Lung (tissue), 13 donors: Measurements from ENCODE around the gene ERFL. TPM values are rescaled to one million over a fixed set of nuclear protein-coding genes. Genes with fewer than 3 reads are reported as not detected.

ENCODE experiments used
- ATAC-seq: fragments of 200-7000 bp; cut with Tn5 transposase; one replicate; pipeline ENCODE4 v1.9.1; 2020; ENCODE audit warnings: moderate number of reproducible peaks; ENCODE audit not compliant: insufficient read depth, low FRiP score
- DNase-seq, 3 donors: peaks; one replicate each; pipeline ENCODE4 v3.0.0-alpha.2; 2013 to 2017
- H3K27ac ChIP-seq, 2 donors: one replicate each; pipeline ENCODE4 v1.5.1; 2013; ENCODE audit warnings: mild to moderate bottlenecking in 2 of 2, moderate library complexity in 2 of 2, control low read depth in 1 of 2, inconsistent platforms in 1 of 2, low read depth in 1 of 2, low read length in 1 of 2
- H3K27me3 ChIP-seq, 3 donors: one replicate each; pipeline ENCODE4 v1.5.1; 2013; ENCODE audit warnings: low read length in 2 of 3; ENCODE audit not compliant: control insufficient read depth in 3 of 3, insufficient read depth in 3 of 3
- H3K36me3 ChIP-seq, 4 donors: one replicate each; pipeline ENCODE4 v1.5.1; 2013; ENCODE audit warnings: low read length in 4 of 4, mild to moderate bottlenecking in 1 of 4, moderate library complexity in 1 of 4; ENCODE audit not compliant: control insufficient read depth in 4 of 4, insufficient read depth in 4 of 4
- H3K4me1 ChIP-seq, 5 donors: one replicate each; pipeline ENCODE4 v1.5.1; 2013; ENCODE audit warnings: low read length in 5 of 5, mild to moderate bottlenecking in 2 of 5, moderate library complexity in 1 of 5; ENCODE audit not compliant: control insufficient read depth in 5 of 5, insufficient read depth in 5 of 5
- H3K4me3 ChIP-seq: one replicate; pipeline ENCODE4 v1.5.1; 2013; ENCODE audit warnings: mild to moderate bottlenecking, control low read depth, moderate library complexity
- H3K9ac ChIP-seq, 2 donors: one replicate each; pipeline ENCODE4 v1.5.1; 2013; ENCODE audit warnings: low read length in 2 of 2, control low read depth in 1 of 2; ENCODE audit not compliant: insufficient read depth in 1 of 2
- H3K9me3 ChIP-seq, 4 donors: one replicate each; pipeline ENCODE4 v1.5.1; 2013; ENCODE audit warnings: low read length in 3 of 4, mild to moderate bottlenecking in 1 of 4, moderate library complexity in 1 of 4; ENCODE audit not compliant: control insufficient read depth in 4 of 4, insufficient read depth in 3 of 4
- CTCF ChIP-seq: IDR thresholded peaks from 2 replicates; pipeline ENCODE4 v1.5.1; 2012; ENCODE audit warnings: mild to moderate bottlenecking; ENCODE audit errors: control extremely low read depth, extremely low read depth
- WGBS, 2 donors: extraction: QIAGEN DNeasy Blood & Tissue Kit; methylation state at CpG; one replicate each; pipeline ENCODE4 v1.1.7; 2013; 5-methylcytosine and 5-hydroxymethylcytosine counted together
- polyA plus RNA-seq, 2 donors: library from polyadenylated mRNA; stranded (reverse); fragments of 200-250 nt; gene quantifications; one replicate each; pipeline ENCODE4 v1.2.1, GENCODE V29; 2013
- small RNA-seq: library from RNA; depleted of rRNA; stranded (forward); fragments of <200 nt; gene quantifications from one replicate; pipeline ENCODE3, GENCODE V24; 2014; ENCODE audit warnings: low replicate concordance
- total RNA-seq, 2 donors: library from RNA; depleted of rRNA in 1 of 2; stranded (reverse); fragments of >200 nt in 1 of 2; gene quantifications; one replicate each; pipeline ENCODE4 v1.2.1, GENCODE V29; 2014 to 2021
- donor health status: control.
- donor health status: control.
- donor health status: Bipolar disorder and iron deficiency.
- donor health status: healthy.
- donor health status: DM: yes; HTN: yes; CAD: no.

Gene ERFL
- total and polyA plus RNA-seq, 4 donors, result 0.16 to 0.67 (median 0.37) TPM; not detected in 1

GRCh38 chr19:41859213-41859617 lies 69.0 kb downstream of the ERFL start:
- H3K27me3 ChIP-seq, result no peaks in the 10 kb centered on the region
- WGBS, 2 donors, result 4 to 6% methylated on average over 8 of the region's 8 CpGs
- H3K4me1 ChIP-seq, result peaks cover 8 to 20% (median 12%) of the 10 kb centered on the region in 5 donors
- peaks cover 8 to 28% (median 23%) of the 10 kb centered on the region in 4 donors for H3K36me3 ChIP-seq
- H3K27ac ChIP-seq, result peak overlapping the region; percentile 71 to 82
- H3K4me3 ChIP-seq, result no peak overlapping the region
- DNase-seq, result no peak
- ATAC-seq, result no peak
- TF ChIP-seq CTCF, result no peak
- no peaks in the 10 kb centered on the region for H3K9me3 ChIP-seq
- H3K9ac ChIP-seq, result peak overlapping the region in 1 of 2 donors; percentile 38

Small RNA genes lying within 50 kb of the gene (small RNA-seq; reads per million reads assigned to genes)
- not detected for gene MIR6797

Other genes starting within 250 kb of the ERFL start
- gene CEACAM7, start 240.2 kb downstream of the ERFL start, total RNA-seq, result under 1 TPM; 0.11 to 0.37 TPM
- gene CEACAM7, start 240.2 kb downstream of the ERFL start, polyA plus RNA-seq, result under 1 TPM; 0.15 to 0.41 TPM
- gene CEACAM5, start 219.8 kb downstream of the ERFL start, total RNA-seq, result 10 to 100 TPM in 1 of 2 donors, under 1 TPM in 1; 0.11 to 37.9 TPM
- 1 to 10 TPM; 5.6 to 6.7 TPM for gene CEACAM5, start 219.8 kb downstream of the ERFL start, polyA plus RNA-seq
- 100 to 1,000 TPM in 1 of 2 donors, 1 to 10 TPM in 1; 5.2 to 280 TPM for gene CEACAM6, start 172.9 kb downstream of the ERFL start, total RNA-seq
- 100 to 1,000 TPM; 101 to 185 TPM for gene CEACAM6, start 172.9 kb downstream of the ERFL start, polyA plus RNA-seq
- 1 to 10 TPM; 3.1 to 4.3 TPM for gene CEACAM3, start 131.9 kb downstream of the ERFL start, total RNA-seq
- gene CEACAM3, start 131.9 kb downstream of the ERFL start, polyA plus RNA-seq, result 10 to 100 TPM in 1 of 2 donors, 1 to 10 TPM in 1; 1.2 to 21.9 TPM
- gene LYPD4, start 83.8 kb downstream of the ERFL start, total RNA-seq, result not detected
- gene LYPD4, start 83.8 kb downstream of the ERFL start, polyA plus RNA-seq, result not detected
- not detected for gene DMRTC2, start 83.4 kb downstream of the ERFL start, total RNA-seq
- gene DMRTC2, start 83.4 kb downstream of the ERFL start, polyA plus RNA-seq, result under 1 TPM in 1 of 2 donors, not detected in 1; 0.03 TPM
- 1,000 to 10,000 TPM; 1,039 to 1,726 TPM for gene RPS19, start 68.2 kb downstream of the ERFL start, total RNA-seq
- 1,000 to 10,000 TPM; 1,953 to 4,419 TPM for gene RPS19, start 68.2 kb downstream of the ERFL start, polyA plus RNA-seq
- 10 to 100 TPM in 1 of 2 donors, 1 to 10 TPM in 1; 2.6 to 14.8 TPM for gene CD79A, start 51.2 kb downstream of the ERFL start, total RNA-seq
- 1 to 10 TPM; 1.4 to 9.2 TPM for gene CD79A, start 51.2 kb downstream of the ERFL start, polyA plus RNA-seq
- 100 to 1,000 TPM in 1 of 2 donors, 10 to 100 TPM in 1; 55.4 to 231 TPM for gene ARHGEF1, start 45.3 kb downstream of the ERFL start, total RNA-seq
- gene ARHGEF1, start 45.3 kb downstream of the ERFL start, polyA plus RNA-seq, result 100 to 1,000 TPM; 138 to 215 TPM
- 100 to 1,000 TPM in 1 of 2 donors, 10 to 100 TPM in 1; 87.9 to 284 TPM for gene RABAC1, start 30.9 kb upstream of the ERFL start, total RNA-seq
- 100 to 1,000 TPM; 242 to 291 TPM for gene RABAC1, start 30.9 kb upstream of the ERFL start, polyA plus RNA-seq
- under 1 TPM; 0.09 to 0.40 TPM for gene ATP1A3, start 65.8 kb upstream of the ERFL start, total RNA-seq
- gene ATP1A3, start 65.8 kb upstream of the ERFL start, polyA plus RNA-seq, result under 1 TPM; 0.10 to 0.16 TPM
- 1 to 10 TPM in 1 of 2 donors, under 1 TPM in 1; 0.83 to 1.6 TPM for gene GRIK5, start 141.8 kb upstream of the ERFL start, total RNA-seq
- gene GRIK5, start 141.8 kb upstream of the ERFL start, polyA plus RNA-seq, result under 1 TPM; 0.26 TPM
- 10 to 100 TPM; 11.5 to 13.7 TPM for gene ZNF574, start 147.7 kb upstream of the ERFL start, total RNA-seq
- 1 to 10 TPM; 6.8 to 8.6 TPM for gene ZNF574, start 147.7 kb upstream of the ERFL start, polyA plus RNA-seq
- 1 to 10 TPM; 3.2 to 7.6 TPM for gene POU2F2, start 204.0 kb upstream of the ERFL start, total RNA-seq
- gene POU2F2, start 204.0 kb upstream of the ERFL start, polyA plus RNA-seq, result 10 to 100 TPM in 1 of 2 donors, 1 to 10 TPM in 1; 1.9 to 11.9 TPM